HG02678 (cell line): ENCODE measurements around the gene C2orf78.

Experiments
- ATAC-seq: cut with Tn5 transposase; IDR thresholded peaks from one replicate; pipeline ENCODE4 v1.9.1; 2021; ENCODE audit warnings: mild to moderate bottlenecking, moderate library complexity; ENCODE audit not compliant: unreplicated experiment

C2orf78 gene

GRCh38 chr2:73836141-73836943 is 52.4 kb downstream of the C2orf78 start:
- ATAC-seq = no peak

GRCh38 chr2:73837847-73838585 is 54.0 kb downstream of the C2orf78 start:
- ATAC-seq = no peak

- no peak for ATAC-seq
Measured at GRCh38 chr2:73838889-73839534, 55.0 kb downstream of the C2orf78 start.

- ATAC-seq = no peak
Measured at GRCh38 chr2:73839653-73840411, 55.8 kb downstream of the C2orf78 start.

- no peak for ATAC-seq
Measured at GRCh38 chr2:73841912-73842738, 58.1 kb downstream of the C2orf78 start.

GRCh38 chr2:73842739-73843019 is 58.7 kb downstream of the C2orf78 start:
- no peak for ATAC-seq

GRCh38 chr2:73844087-73844486 is 60.1 kb downstream of the C2orf78 start:
- no peak for ATAC-seq

- no peak for ATAC-seq
Measured at GRCh38 chr2:73850009-73850408, 66.0 kb downstream of the C2orf78 start.

- ATAC-seq = no peak
Measured at GRCh38 chr2:73851274-73851673, 67.3 kb downstream of the C2orf78 start.

- no peak for ATAC-seq
Measured at GRCh38 chr2:73852020-73852419, 68.0 kb downstream of the C2orf78 start.

- ATAC-seq = no peak
Measured at GRCh38 chr2:73855526-73855925, 71.5 kb downstream of the C2orf78 start.

- ATAC-seq = no peak
Measured at GRCh38 chr2:73856214-73856613, 72.2 kb downstream of the C2orf78 start.

GRCh38 chr2:73859721-73860586 is 76.0 kb downstream of the C2orf78 start:
- no peak for ATAC-seq

- no peak for ATAC-seq
Measured at GRCh38 chr2:73862987-73863386, 79.0 kb downstream of the C2orf78 start.
